ENCODE results near the gene TUFM. TPM values are rescaled to one million over a fixed set of nuclear protein-coding genes. Genes with fewer than 3 reads are reported as not detected.

TUFM gene
- 157 and 179 TPM in 2 replicates for total RNA-seq

DNA sequence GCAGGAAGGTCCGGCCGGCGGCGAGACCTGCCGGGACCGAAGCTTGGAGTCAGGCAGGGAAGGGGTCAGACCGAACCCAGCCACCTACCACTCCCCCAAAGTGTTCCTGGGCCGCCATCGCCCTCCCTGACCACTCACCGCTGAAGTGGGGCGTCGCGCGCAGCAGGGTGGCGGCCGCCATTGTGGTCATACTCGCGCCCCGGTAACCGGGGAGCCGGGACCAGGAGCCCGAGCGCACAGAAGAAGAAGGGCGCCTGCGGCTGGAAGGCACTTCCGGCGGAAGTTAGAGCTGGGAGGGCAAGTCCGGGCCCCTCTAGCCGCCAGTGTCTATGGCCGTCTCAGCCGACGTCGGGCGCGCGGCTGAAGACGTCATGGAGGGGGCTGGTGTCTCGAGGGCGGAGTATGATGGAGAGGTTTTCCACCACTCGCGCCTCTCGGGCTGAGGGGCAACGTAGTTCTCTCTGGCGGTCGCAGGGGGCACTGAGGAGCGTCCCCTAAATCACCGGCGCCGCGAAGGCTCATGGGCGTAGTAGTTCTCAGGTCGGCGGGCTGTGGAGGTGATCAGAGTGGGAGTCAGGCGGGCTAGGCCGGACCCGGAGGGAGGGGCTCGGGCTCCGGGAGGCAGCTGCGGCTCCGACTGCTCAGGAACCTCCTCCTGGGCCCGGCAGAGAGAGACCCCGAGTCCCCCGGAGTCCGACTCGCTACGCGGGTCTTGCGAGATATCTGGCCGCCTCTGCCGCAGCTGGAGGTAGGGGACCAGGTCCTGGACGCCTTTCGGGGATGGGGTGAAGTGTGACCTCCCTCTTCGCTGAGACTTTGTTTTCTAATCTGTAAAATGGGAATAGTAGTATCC, at the start of gene TUFM:
TSS of gene TUFM (minus strand) at position 269 of the 853 bp plus-strand sequence. CDS start at position 190, 79 bp downstream.

DNA sequence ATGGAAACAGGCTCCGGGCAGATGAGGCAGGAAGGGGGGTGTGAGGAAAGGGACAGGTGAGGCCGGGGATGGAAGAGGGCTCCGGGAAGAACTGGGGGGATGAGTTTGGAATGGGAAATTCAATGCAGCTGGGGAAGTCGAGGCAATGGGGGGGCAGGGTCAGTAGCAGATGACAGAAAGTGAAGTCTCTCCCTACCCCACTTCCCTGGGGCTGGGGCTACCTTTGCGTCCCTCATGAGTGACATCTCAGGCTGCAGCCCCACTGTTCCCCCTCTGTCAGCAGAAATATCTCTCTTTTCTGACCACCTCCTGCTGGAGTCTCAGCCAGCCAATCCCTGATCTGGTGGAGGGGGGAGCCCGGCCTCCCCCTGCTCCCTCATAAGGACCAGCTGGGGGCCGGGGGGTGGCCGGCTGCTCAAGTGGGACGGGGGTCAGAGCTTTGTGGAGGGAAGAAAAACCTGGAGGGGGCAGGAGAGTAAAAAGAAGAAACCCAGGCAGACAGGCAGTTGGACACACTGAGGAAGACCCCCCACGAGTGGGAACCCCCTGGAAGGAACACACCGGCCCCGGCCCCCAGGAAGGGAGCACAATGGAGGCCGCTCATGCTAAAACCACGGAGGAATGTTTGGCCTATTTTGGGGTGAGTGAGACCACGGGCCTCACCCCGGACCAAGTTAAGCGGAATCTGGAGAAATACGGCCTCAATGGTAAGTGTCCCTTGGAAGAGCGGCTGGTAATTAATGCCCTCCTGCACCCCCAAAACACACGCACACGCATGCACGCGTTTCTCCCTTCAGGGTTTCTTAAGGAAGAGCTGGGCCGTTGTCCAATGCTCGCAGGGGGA, 32.2 kb upstream of the TUFM start, which contains the start of gene ATP2A1:
TSS of gene ATP2A1 (plus strand) at position 406 of the 844 bp plus-strand sequence. CDS start at position 590, 184 bp downstream.

DNA sequence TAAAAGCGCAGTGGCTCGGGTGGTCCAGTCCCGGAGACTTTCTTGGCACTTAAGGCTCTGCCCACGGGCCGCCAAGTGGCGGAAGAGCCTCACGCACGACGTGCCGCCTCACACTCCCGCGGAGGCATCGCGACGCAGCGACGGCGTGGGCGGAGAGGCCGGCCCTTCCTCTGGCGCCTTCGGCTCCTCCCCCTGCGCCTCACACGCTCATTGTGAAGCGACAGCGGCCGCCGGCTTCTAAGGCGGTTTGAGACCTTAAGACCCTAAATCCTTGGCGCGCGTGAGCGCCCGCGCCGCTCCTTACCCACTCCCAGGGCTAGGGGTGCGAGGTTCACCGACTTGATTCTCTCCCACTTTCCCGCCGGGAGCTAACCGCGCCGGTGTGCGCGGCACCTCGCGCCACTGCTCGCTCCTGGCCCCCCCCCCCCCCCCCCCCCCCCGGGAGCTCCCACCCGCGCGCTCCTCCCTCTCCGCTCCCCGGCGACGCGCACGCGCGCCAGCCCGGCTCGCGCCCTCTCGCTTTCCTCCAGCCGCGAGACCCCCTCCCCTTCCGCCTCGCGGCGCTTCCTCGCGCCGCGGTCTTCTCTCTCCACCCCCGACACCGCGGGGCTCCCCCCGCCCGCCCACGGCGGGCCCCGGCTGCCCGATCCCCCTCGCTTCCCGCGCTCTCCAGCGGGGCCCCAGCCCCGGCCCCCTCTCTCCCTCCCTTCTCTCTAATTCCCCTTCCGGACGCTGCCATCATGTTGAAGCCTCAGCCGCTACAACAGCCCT, 23.4 kb downstream of the TUFM start, which contains the start of gene ATXN2L:
TSS of gene ATXN2L (plus strand) at position 480 of the 771 bp plus-strand sequence. CDS start at position 741, 261 bp downstream.

Other genes starting within 250 kb of the TUFM start
- 0.52 and 0.72 TPM in 2 replicates for gene SULT1A2, start 249.3 kb downstream of the TUFM start, total RNA-seq
- gene SULT1A1, start 236.3 kb downstream of the TUFM start, total RNA-seq, result 0.96 and 3.6 TPM in 2 replicates
- gene NPIPB8, start 208.3 kb downstream of the TUFM start, total RNA-seq, result not detected in 2 replicates
- gene EIF3C, start 134.9 kb downstream of the TUFM start, total RNA-seq, result 171 and 244 TPM in 2 replicates
- 0.24 TPM in 1 of 2 replicates, not detected in the other for gene NPIPB9, start 94.6 kb downstream of the TUFM start, total RNA-seq
- 79.3 and 130 TPM in 2 replicates for gene ATXN2L, start 23.3 kb downstream of the TUFM start, total RNA-seq
- gene SH2B1, start 17.5 kb upstream of the TUFM start, total RNA-seq, result 17.7 and 37.1 TPM in 2 replicates
- gene ATP2A1, start 32.1 kb upstream of the TUFM start, total RNA-seq, result 0.65 and 2.2 TPM in 2 replicates
- 17.8 and 18.2 TPM in 2 replicates for gene RABEP2, start 78.9 kb upstream of the TUFM start, total RNA-seq
- gene CD19, start 85.6 kb upstream of the TUFM start, total RNA-seq, result 0.26 TPM in 1 of 2 replicates, not detected in the other
- gene NFATC2IP, start 104.6 kb upstream of the TUFM start, total RNA-seq, result 9.8 and 19.2 TPM in 2 replicates
- 41.9 and 49.6 TPM in 2 replicates for gene SPNS1, start 128.4 kb upstream of the TUFM start, total RNA-seq
- 1.4 and 1.7 TPM in 2 replicates for gene LAT, start 138.7 kb upstream of the TUFM start, total RNA-seq